Left renal cortex interstitium (tissue), 4 donors: ENCODE data around the gene GNS. TPM values are rescaled to one million over a fixed set of nuclear protein-coding genes. Genes with fewer than 3 reads are reported as not detected.

Experiments
- DNase-seq, 4 donors: peaks; one replicate each; pipeline ENCODE4 v3.0.0-alpha.2; 2013; ENCODE audit warnings: low read depth in 4 of 4, low spot score in 2 of 4, missing footprints in 1 of 4
- polyA plus RNA-seq, 4 donors: library from polyadenylated mRNA; unstranded; fragments of 120-200 nt; gene quantifications; one replicate each; pipeline ENCODE4 v1.2.1, GENCODE V29; 2013; ENCODE audit not compliant: insufficient read length in 4 of 4

Gene GNS
- polyA plus RNA-seq, 4 donors = 118 to 172 (median 150) TPM

DNA sequence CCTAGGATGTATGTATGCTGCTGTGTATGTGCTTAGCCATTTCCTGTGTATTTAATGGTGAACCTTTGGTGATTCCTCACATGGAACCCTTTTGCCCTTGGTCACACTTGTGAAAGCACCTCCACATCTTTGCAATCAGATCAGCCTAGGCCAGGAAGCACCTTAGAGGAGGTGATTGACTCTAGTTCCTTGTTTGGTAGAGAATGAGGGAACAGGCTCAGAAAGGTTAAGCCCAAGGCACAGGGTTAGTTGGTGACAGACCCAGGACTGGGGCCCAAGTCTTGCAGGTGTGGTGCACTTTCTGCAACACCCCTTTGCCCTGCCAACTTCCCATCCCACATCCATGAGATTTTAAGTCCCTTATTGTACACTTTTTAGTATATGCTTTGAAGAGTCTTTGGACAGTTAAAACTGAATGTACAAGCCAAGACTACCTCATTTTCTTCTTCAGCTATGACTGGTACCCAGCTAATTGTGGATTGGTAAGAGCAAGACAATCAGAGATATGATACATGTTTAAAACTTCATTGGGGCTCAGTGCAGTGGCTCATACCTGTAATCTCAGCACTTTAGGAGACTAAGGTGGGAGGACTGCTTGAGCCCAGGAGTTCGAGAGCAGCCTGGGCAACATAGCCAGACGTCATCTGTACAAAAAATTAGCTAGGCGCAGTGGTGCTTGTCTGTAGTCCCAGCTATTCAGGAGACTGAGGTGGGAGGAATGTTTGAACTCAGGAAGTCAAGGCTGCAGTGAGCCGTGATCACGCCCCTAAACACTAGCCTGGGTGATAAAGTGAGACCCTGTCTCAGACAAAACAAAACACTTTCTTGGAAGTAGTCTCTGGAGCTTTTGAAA is 77.8 kb downstream of the GNS start:
- DNase-seq = no peak

DNA sequence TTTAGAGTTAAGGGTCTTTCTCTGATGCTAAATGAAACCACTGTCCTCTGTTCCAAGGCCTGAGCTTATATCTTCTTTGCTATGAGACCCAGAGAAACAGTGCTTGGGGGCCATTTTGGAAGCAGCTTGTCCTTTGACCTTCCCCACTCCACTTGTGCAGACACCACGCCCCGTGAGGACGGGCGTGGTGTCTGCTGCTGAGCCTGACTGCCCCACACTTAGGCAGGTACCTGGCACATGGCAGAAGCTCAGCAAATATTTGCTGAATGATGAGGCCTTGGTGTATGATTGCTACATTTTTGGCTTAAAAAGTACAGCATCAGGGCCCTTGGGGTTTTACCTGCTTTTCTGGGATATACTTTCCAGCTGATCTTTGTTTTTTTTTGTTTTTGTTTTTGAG is 79.0 kb downstream of the GNS start:
- no peak for DNase-seq

DNA sequence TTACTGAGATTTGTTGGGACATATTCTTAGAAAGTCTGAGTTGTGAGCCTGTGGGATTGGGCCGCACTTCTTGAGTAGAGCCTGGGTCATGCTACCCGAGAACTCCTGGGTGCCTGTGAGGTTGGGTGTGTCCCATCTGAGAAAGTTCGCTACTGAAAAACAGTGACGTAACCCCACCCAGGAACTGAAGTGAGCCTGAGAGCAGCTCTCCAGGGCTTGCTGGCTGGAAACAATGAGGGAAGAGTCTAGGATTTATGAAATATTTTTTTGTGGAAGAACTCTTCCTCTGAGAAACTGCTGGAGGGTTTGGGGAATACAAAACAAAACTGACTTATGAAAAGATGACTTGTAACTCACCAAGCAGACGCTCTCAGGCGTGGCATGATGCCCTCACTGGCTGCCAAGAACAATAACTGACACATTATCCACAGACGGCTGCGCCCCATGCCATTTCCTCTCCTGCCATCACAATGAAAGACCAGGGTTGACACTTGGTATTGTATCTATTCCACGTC is 79.7 kb downstream of the GNS start:
- DNase-seq = no peak

DNA sequence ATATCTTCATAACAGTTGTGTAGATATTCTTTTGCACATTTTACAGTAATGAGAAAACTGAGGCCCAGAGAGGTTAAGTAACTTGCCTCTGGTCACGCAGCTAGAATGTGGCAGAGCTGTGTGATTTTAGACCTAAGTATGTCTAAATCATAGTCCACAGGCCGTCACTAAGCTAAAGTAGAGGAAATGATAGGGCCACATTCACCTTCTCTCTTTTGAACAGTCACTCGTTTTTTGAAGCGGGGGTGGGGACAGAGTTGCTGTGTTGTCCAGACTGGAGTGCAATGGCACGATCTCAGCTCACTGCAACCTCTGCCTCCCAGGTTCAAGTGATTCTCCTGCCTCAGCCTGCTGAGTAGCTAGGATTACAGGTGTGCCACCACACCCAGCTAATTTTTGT is 80.4 kb downstream of the GNS start:
- no peak for DNase-seq

DNA sequence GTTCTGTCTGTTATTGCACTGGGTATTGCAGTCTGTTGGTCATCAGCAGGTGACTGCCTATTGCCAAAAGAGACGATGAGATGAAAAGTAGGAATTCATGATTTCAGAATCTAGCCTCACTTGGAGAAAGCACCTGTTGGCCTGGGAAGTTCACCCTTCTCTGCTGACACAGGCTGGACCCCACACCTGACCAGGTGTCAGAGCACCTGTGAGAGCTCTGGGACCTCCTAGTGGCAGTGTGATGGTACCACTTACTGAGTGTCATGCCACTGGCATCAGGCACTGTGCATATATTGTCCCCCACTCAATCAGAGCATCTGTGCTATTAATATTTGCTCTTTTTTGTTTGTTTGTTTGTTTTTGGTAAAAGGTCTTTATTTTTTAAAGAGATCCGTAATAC is 81.0 kb downstream of the GNS start:
- DNase-seq = no peak

DNA sequence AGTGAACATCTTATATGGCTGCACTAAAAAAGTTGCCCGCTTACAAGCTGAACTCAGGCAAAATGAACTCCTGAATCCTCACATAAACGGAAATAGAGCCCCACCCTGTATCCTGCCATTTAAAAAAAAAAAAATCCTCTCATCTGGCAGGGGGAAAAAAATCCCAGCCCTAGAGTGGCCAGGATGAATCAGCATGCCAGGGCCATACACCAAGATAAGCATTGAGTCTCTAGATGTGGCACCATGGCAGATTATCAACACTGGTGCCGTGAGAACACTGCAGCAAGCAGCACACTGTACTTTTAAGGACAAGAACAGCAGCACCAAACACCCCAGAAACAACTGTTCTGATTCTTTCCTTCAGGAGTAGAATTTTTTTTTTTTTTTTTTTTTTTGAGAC is 83.4 kb downstream of the GNS start:
- no peak for DNase-seq

DNA sequence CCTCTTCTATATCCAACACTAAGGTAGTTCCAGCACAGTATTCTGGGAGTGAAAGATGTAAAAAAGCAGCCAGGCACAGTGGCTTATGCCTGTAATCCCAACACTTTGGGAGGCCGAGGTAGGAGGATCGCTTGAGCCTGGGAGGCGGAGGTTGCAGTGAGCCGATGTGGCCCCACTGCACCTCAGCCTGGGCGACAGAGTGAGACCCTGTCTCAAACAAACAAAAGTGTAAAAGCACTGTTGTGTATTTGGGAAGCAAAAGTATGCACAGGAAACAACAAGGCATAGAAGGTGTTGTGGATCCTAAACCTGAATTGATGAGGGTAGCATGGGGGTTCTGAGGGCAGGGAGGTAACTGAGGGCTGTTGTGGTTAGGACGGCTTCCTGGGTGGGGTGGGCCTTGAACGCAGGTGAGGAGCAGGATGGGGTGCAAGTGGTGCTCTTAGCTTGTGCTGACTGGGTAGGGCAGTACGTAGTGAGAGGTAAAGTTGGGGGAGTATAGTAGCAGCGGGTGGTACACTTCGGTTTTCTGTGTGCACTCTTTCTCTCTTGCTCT is 84.8 kb downstream of the GNS start:
- no peak for DNase-seq

DNA sequence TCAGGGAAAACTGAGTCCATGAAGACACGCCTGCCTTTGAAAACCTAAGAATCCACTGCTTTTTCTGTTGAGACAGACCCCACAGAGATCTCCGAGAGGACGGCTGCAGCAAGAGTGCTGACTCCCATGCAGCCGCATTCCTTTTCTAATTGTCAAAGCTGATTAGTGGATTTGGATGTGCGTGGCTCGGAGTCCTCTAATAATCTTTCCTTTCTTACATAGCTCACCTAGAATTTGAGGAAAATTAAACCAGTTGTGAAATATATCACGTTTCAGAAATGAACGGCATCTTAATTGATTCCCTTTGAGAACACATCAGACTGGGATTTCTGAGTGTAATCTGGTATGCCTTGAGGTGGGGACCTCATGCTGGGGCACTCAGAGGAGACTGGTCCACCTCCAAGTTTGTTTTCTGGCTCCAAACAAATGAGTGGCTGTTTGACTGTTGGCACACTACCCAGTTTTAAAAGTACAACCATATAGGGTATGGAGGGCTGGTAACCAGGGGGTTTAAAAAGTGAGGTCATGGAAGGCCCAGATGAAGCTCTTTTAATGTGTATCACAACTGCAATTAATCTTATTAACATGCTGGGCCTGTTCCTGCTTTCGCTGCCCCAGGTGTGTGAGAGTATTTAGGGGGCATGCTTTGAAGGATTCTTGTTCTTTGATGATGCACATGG is 85.6 kb downstream of the GNS start:
- DNase-seq = no peak

DNA sequence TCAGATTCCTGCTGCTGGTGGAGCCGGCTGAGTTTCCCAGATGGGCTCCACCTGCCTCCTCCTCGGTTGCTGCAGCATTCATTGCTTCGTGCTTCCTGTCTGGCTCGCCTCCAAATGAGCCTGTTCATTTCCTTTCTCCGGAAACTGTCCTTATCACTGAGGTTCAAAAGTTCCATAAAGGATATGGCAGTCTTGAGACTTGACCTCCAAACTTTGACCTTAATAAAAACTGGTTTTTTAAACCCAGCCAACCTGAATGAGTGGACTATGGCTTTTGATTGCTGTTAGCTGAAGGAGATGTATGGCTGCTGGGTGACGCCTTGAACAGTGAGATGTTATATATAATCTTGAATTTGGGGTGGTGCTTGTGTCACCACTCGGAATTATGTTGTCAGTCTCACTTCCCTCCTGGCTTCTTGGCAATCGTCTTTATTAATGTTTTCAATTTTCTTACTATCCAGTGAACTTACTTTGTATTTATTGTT is 86.2 kb downstream of the GNS start:
- DNase-seq = no peak

DNA sequence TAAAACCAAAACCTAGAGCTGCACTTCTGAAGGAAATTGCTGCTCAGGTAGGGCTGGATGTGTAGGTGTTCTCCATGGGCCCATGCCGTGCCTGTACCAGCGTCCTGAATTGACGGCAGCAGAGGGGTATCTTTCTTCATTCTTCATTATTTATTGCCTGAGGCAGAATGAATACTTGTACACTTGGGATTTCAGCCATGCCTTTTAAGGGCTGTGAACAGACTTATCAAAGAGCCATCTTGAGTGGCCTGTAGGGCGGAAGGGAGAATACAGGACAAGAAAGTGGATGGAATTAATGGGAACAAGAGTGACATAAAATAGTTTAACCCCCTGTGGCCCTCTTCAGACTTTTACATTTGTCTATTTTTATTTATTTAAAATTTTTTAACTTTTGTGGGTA is 87.5 kb downstream of the GNS start:
- no peak for DNase-seq

DNA sequence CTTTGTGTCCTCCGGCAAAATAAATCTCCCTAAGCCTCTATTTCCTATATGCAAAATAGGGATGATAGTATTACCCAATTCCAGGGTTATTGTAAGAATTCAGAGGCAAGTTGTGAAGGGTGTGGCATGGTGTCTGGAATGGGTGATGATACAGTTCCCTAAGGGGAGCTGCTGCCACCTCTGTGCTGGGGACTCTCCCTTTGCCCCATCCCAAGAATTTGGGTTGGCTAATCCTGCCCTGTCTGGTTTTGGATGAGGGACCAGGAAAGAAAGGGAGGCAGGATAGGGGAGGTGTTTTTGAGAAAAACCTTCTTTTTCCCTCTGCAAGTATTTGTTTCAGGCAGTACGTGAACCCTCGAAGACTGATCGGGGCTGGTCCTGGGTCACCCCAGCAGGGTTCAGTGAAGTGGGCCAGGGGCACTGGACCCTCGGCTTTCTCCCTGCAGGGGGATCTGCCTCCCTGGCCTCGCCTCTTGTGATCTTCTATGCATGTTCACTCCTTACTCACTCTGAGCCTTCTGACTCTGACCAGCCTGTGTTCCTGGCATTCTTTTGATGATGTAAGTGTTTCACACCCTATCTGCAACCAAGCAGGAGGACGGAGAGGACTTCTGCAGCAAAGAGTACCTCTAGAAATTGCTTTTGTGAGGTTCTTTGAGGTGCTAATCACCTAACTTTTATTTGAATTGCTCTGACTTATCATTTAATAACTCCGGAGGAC is 88.1 kb downstream of the GNS start:
- DNase-seq = no peak

DNA sequence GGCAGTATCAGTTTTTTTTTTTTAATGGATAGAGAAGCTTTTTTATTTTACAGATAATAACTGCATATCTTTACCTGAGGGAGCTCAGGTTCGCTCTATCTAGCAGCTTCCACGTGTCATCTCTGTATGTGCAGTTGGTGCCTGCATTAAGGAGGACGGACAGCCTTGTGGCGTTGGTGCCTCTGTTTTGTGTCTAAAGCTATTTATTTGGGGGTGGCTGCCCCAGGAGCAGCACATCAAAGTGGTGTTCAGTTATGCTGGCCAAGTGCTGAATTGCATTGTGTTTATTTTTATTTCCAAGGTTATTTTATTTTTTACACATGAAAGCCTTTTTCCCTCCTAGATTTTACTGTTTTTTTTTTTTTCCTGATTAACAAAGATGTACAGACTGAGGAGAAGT is 89.2 kb downstream of the GNS start:
- no peak for DNase-seq

DNA sequence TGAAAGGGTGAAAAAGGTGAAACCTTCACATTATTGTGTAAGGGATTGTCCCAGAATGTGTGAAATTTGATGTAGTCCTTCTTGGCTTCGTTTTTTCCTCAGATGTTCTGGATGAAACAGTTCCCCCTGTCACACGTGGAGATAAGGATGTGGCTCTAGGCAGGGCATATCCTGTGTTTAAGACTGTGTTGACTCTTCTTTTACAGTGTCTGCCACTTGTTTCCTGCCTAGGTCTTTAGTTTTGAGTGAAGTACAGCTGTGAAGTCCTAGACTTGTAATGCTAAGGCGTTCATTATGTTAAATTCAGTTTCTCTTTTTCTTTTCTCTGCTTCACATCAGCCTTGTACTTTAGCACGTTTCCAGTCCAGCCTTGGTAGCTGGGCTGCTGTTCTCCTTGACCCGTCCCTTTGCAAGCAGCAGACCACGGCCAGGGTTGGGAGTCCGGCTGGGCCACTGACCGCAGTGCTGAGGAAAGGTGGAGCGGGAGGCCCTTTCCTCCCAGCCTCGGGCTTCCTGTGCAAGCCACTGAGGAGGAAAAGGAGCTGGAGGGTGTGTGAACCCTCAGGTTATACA is 89.8 kb downstream of the GNS start:
- DNase-seq = no peak

DNA sequence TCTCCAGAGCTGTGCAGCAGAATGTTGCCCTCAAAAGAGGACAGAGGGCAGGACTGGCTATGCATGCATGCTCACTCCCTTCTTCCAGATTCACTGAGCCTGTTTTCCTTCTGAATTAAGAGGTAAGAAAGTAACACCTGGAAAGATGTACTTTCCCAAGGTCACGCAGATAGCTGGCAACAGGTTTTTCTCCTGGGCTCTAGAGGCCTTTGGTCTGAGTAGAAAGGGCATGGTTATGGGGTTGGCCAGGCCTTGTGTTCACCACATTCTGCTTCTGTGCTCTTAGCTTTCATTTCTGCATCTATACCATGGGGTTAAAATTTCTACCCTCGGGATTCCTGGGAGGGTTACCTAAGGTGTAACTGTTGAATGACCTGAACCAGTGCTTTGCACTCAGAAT is 91.4 kb downstream of the GNS start:
- no peak for DNase-seq

DNA sequence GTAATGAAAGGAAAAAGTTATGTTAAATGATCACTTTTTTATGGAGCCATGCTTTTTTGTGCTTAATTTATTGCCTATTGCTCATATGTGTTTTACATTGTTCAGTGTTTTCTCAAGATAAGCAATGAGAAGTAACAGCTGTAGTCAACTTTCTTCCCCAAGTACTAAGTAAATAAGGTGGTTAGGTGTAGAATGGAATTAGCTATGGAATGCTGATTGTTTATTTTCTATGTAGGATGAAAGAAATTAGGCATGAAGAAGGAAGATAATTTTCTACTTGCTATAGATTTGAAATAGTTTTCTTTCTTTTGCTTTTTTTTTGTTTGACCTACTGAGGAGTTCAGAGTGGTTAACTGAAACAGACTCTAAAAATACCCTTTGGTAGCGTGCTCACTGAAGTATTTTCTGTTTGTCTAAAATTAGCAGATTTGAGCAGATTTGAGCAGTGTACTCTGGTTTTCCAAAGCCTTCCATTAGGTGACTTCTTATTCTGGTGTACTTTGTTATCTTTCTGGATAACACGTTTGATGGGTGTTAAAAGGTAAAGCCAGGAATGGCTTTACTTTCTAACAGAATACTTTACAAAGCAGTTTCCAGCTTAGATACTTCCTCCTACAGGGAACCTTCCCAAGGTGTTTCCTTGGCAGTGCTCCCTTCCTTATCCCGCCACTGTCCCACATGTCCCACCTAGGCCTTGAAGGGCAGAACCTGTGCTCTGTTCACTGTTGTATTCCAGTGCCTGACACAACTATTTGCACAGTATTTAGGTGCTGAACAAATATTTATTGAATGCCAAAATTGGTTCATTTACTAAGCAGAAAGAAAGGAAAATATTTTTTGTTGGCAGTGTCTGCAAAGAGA is 92.9 kb downstream of the GNS start:
- DNase-seq = no peak

DNA sequence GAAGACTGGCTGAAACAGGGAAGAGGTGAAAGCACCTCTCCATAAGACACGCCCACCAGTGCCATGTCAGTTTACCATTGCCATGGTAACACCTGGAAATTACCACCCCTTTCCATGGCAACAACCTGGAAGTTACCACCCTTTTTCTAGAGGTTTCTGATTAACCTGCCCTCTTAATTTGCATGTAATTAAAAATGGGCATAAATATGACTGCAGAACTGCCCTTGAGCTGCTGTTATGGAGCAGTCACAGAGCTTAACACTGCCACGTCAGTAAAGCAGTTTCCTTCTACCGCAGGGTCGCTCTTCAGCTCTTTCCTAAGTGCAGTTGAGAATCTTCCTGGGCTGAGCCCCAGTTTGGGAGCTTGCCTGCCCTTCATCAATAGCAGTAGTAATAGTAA is 93.7 kb downstream of the GNS start:
- no peak for DNase-seq
